Neutrophil (primary cell): ENCODE data around the gene SNX5.

Experiments
- H3K27ac ChIP-seq: fragments of 200-600 bp; sonication (generic); 2 replicates; pipeline ENCODE4 v1.5.1; 2016; ENCODE audit warnings: mild to moderate bottlenecking, moderate library complexity
- H3K27me3 ChIP-seq: fragments of 200-600 bp; sonication (generic); 2 replicates; pipeline ENCODE4 v1.6.0; 2016; ENCODE audit warnings: mild to moderate bottlenecking
- H3K36me3 ChIP-seq: fragments of 200-600 bp; sonication (generic); 2 replicates; pipeline ENCODE4 v1.5.1; 2017
- H3K4me1 ChIP-seq, 2 experiments: fragments of 200-600 bp in 1 of 2; sonication (generic) in 1 of 2; 1 replicate in 1 of 2; 2 replicates in 1 of 2; pipeline versions ENCODE4 v1.5.1 to v1.6.1; 2013 to 2016; ENCODE audit warnings: low read depth in 1 of 2, low read length in 1 of 2, mild to moderate bottlenecking in 1 of 2, moderate library complexity in 1 of 2; ENCODE audit not compliant: control insufficient read depth in 1 of 2, insufficient read depth in 1 of 2
- H3K4me3 ChIP-seq, 2 experiments: fragments of 200-600 bp in 1 of 2; sonication (generic) in 1 of 2; 1 replicate in 1 of 2; 2 replicates in 1 of 2; pipeline ENCODE4 v1.5.1; 2013 to 2016; ENCODE audit warnings: low read depth in 1 of 2, low read length in 1 of 2, mild to moderate bottlenecking in 1 of 2, moderate library complexity in 1 of 2
- H3K9me3 ChIP-seq: fragments of 200-600 bp; sonication (generic); 2 replicates; pipeline ENCODE4 v1.5.1; 2016
- TF ChIP-seq, protein P1 (sequence below): fragments of 200-600 bp; sonication (generic); IDR thresholded peaks from 2 replicates; pipeline ENCODE4 v1.5.1; 2016; ENCODE audit warnings: antibody characterized with exemption

SNX5 gene

DNA sequence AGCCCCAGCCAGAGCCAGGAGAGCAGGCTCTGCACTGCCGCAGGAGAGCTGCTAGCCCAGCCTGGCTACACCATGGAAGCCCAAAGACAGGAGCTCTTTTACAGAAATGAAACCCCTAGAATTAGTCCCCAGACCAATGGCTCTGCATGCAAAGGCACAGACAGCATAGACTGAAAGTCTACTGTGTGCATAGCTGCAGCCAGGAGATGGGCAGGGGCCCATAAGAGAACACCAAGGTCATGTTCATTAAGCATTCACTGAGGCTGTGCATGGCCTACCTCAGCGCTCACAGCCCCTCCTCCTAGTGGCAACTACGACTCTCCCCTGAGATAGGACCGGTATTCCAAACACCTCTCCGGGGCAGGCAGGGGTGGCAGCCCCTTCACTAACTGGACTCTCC is 34.9 kb downstream of the SNX5 start:
- no peaks in the 10 kb centered on the region for H3K9me3 ChIP-seq
- no peak overlapping the region for H3K4me3 ChIP-seq
- no peaks in the 10 kb centered on the region for H3K4me1 ChIP-seq
- no peaks in the 10 kb centered on the region for H3K36me3 ChIP-seq
- H3K27ac ChIP-seq: no peak overlapping the region
- TF ChIP-seq, protein P1, sequence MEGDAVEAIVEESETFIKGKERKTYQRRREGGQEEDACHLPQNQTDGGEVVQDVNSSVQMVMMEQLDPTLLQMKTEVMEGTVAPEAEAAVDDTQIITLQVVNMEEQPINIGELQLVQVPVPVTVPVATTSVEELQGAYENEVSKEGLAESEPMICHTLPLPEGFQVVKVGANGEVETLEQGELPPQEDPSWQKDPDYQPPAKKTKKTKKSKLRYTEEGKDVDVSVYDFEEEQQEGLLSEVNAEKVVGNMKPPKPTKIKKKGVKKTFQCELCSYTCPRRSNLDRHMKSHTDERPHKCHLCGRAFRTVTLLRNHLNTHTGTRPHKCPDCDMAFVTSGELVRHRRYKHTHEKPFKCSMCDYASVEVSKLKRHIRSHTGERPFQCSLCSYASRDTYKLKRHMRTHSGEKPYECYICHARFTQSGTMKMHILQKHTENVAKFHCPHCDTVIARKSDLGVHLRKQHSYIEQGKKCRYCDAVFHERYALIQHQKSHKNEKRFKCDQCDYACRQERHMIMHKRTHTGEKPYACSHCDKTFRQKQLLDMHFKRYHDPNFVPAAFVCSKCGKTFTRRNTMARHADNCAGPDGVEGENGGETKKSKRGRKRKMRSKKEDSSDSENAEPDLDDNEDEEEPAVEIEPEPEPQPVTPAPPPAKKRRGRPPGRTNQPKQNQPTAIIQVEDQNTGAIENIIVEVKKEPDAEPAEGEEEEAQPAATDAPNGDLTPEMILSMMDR: no peak
- no peaks in the 10 kb centered on the region for H3K27me3 ChIP-seq

DNA sequence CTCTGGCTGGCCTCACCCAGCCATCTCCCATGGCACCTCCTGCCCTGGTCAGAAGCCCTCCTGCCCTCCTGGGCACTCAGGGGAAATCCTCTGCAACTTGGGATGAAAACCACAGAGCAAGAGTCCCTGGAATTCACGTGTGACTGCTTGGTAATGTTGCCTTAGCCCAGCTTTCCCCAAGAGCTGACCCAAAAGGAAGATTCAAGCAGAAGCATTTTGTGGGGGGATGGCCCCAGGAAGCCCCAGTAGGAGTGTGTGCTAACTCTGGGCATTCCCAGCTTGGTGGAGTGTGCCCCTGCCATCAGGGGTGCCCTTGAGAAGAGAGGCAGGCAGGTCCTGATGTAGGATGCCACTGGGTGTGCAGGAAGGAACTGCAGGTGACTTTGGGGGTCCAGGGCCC is 35.5 kb downstream of the SNX5 start:
- Histone ChIP-seq H3K9me3 (no peaks in the 10 kb centered on the region), H3K27ac (no peak overlapping the region), H3K4me1 (no peaks in the 10 kb centered on the region), H3K4me3 (no peak overlapping the region), H3K36me3 (no peaks in the 10 kb centered on the region), H3K27me3 (no peaks in the 10 kb centered on the region)
- TF ChIP-seq, protein P1: no peak

DNA sequence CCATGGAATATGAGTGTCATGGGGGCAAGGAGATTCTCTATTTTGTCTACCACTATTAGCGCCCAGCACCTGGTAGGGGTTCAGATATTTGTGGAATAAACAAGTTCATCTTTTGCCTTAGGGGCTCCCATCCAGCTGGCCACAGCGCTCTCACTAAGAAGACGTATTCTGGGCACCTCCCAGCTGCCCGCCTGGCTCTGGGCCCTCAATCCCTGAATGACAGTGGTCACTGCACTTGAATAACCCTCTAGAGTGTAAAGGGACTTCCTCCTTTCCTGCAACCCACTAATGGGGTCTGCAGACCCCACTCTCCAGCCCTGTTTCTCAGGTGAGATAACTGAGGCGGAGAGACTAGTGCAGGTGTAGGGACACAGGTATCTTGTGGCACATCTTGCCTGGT is 36.2 kb downstream of the SNX5 start:
- no peak overlapping the region for H3K4me3 ChIP-seq
- H3K4me1 ChIP-seq: no peaks in the 10 kb centered on the region
- no peaks in the 10 kb centered on the region for H3K9me3 ChIP-seq
- TF ChIP-seq, protein P1: no peak
- no peaks in the 10 kb centered on the region for H3K36me3 ChIP-seq
- no peaks in the 10 kb centered on the region for H3K27me3 ChIP-seq
- H3K27ac ChIP-seq: no peak overlapping the region

DNA sequence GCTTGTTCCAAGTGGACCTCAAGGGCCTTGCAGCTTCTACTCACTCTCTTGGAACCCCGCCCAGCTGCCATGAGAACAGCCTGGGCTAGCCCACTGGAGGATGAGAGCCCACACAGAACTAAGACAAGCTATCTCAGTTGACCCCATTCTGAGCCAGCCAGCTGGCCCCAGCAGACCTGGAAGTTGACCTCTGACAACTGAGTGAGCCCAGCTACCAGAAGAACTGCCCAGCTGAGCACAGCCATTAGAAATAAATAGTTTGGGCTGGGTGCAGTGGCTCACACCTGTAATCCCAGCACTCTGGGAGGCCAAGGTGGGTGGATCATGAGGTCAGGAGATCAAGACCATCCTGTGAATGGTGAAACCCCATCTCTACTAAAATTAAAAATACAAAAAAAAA is 37.1 kb downstream of the SNX5 start:
- TF ChIP-seq, protein P1: no peak
- Histone ChIP-seq H3K36me3 (no peaks in the 10 kb centered on the region), H3K4me3 (no peak overlapping the region), H3K27me3 (no peaks in the 10 kb centered on the region), H3K9me3 (no peaks in the 10 kb centered on the region), H3K27ac (no peak overlapping the region), H3K4me1 (no peaks in the 10 kb centered on the region)

DNA sequence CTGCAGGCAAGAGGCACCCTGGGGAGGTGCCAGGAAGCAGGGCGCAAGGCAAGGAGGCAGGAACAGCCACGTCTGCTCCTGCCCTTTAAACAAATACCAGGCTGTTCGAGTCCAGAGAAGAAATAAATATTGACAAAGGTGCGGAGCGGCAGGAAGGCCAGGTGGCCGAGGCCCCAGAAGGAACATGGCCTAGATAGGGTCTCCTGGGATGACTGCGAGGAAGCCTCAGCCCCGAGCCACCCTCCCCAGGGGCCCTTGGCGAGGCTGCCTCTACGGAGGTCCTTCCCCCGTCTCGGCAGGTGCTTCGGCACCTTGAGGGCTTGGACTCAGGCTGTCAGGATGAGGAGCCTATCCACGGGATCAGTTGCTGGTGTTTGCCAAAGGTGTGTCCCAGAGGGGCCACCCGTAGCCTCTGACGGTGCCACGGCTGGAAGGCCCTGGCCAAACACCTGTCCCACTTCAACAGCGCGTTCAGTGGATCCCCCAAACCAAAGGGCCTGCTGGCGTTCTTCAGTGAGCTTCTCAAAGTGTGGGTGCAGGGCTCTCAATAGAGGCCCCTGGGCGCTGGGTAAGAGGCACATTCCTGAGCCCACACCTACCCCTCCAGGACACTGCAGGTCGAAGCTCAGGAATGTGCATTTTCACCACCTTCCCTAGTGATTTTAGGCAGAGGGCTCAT is 39.8 kb downstream of the SNX5 start:
- Histone ChIP-seq H3K9me3 (no peaks in the 10 kb centered on the region), H3K36me3 (no peaks in the 10 kb centered on the region), H3K4me1 (no peaks in the 10 kb centered on the region), H3K27ac (no peak overlapping the region), H3K4me3 (no peak overlapping the region), H3K27me3 (no peaks in the 10 kb centered on the region)
- TF ChIP-seq, protein P1: no peak
